GM12865 (cell line): ENCODE results near the gene ACTRT3.

Experiments used
- DNase-seq: peaks from one replicate; pipeline ENCODE4 v3.0.0; 2010; ENCODE audit warnings: low read depth
- H3K4me3 ChIP-seq: 2 replicates; pipeline ENCODE4 v1.5.1; 2011; ENCODE audit warnings: mild to moderate bottlenecking, low read depth, low read length, control low read depth
- TF ChIP-seq, protein P1 (sequence below): IDR thresholded peaks from 2 replicates; pipeline ENCODE4 v1.5.1; 2011; ENCODE audit warnings: low read length, control low read depth, low read depth, inconsistent platforms; ENCODE audit not compliant: insufficient read depth; ENCODE audit errors: missing control alignments

The ACTRT3 gene

DNA sequence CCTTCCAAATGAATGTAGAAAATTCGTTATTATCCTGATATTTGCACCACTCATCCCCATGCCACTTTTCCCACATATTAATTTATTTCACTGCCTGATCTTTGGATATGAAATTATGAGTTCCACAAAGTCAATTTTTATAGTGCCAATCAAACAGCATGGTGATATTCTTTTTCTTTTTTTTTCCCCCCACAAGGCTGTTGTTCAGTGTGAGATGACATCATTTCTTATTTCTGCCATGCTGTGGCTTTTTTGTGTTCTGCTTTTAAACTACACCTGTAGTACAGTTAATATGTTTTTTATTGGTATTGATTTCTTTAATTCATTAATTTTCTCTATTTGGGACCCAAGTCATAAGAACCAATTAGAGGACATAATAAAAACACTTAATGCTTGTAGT lies 18.4 kb upstream of the ACTRT3 start:
- DNase-seq = no peak
- TF ChIP-seq, protein P1, sequence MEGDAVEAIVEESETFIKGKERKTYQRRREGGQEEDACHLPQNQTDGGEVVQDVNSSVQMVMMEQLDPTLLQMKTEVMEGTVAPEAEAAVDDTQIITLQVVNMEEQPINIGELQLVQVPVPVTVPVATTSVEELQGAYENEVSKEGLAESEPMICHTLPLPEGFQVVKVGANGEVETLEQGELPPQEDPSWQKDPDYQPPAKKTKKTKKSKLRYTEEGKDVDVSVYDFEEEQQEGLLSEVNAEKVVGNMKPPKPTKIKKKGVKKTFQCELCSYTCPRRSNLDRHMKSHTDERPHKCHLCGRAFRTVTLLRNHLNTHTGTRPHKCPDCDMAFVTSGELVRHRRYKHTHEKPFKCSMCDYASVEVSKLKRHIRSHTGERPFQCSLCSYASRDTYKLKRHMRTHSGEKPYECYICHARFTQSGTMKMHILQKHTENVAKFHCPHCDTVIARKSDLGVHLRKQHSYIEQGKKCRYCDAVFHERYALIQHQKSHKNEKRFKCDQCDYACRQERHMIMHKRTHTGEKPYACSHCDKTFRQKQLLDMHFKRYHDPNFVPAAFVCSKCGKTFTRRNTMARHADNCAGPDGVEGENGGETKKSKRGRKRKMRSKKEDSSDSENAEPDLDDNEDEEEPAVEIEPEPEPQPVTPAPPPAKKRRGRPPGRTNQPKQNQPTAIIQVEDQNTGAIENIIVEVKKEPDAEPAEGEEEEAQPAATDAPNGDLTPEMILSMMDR = no peak

GRCh38 chr3:169787120-169787519 lies 17.8 kb upstream of the ACTRT3 start:
- DNase-seq = no peak
- TF ChIP-seq, protein P1 = no peak
- H3K4me3 ChIP-seq = no peak overlapping the region

More for the DNA sequence above, 18.4 kb upstream of the ACTRT3 start:
- H3K4me3 ChIP-seq = no peak overlapping the region

DNA sequence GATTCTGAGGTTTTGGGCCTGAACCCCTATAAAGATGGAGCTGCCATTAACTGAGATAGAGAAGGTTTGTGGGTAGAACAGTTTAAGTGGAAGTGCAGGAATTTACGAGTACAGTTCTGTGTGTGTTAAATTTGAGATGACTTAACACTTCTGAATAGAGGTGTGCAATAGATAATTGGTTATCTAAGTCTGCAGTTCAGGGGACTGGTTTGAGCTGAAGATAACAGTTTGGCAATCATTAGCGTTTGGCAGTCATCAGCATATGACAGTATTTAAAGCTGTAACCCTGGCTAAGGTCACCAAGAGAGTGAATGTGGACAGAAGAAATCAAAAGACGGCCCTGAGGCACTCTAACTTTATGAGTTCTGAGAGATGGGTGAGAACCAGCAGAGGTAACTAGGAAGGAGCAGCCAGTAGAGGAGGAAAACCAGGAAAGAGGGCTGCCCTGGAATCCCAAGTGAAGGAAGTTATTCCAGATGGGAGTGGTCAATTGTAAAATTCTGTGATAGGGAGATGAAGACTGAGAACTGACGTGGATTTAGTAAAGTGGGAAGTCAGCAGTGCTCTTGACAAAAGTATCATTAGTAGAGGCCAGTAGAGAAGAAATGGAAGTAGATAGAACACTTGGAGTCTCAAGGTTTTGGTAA lies 12.0 kb upstream of the ACTRT3 start:
- H3K4me3 ChIP-seq = no peak overlapping the region
- DNase-seq = no peak
- TF ChIP-seq, protein P1 = no peak

- H3K4me3 ChIP-seq = no peak overlapping the region
- TF ChIP-seq, protein P1 = no peak
- DNase-seq = no peak
These were observed 11.4 kb upstream of the ACTRT3 start for GRCh38 chr3:169780742-169781141.

DNA sequence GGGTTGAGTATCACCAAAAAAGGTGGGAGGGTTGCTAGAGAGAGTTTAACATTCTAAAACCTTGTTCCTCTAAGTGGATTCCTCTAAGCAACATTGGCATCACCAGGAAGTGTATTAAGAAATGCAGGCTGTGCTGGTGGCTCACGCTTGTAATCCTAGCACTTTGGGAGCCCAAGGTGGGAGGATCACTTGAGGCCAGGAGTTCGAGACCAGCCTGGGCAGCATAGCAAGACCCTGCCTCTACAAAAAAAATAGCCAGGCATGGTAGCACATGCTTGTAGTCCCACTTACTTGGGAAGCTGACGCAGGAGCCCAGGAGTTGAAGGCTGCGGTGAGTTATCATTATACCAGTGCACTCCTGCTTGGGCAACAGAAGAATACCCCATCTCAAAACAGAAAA lies 8.5 kb upstream of the ACTRT3 start:
- H3K4me3 ChIP-seq = no peak overlapping the region
- TF ChIP-seq, protein P1 = no peak
- no peak for DNase-seq

- H3K4me3 ChIP-seq = peak overlapping the region; percentile 80
- TF ChIP-seq, protein P1 = no peak
- DNase-seq = no peak
These were observed 4.8 kb upstream of the ACTRT3 start for GRCh38 chr3:169774186-169774585.
